ENCODE measurements around the gene ZNF831.

- TF ChIP-seq CTCF (IDR thresholded peaks at IDR 0.05) (no peak), POLR2A (IDR thresholded peaks at IDR 0.05) (no peak)
These were observed 3.1 kb upstream of the ZNF831 start for GRCh38 chr20:59160389-59161115.

Measured in lower leg skin (tissue), 3 donors.